A549 (cell line): Measurements from ENCODE around the gene YWHAG. TPM values are rescaled to one million over a fixed set of nuclear protein-coding genes. Genes with fewer than 3 reads are reported as not detected.

Experiments
- BHLHE40 ChIP-seq: IDR thresholded peaks from 2 replicates; pipeline ENCODE4 v1.6.1; 2012; ENCODE audit warnings: low read depth, low read length, inconsistent platforms
- CBX2 ChIP-seq: fragments of 200-600 bp; sonication (generic); IDR thresholded peaks from 2 replicates; pipeline ENCODE4 v1.6.1; 2016; ENCODE audit warnings: low read depth, mild to moderate bottlenecking, borderline replicate concordance
- EHMT2 ChIP-seq: fragments of 200-600 bp; sonication (generic); IDR thresholded peaks from 2 replicates; pipeline ENCODE4 v1.6.1; 2016; ENCODE audit warnings: antibody characterized with exemption, low read depth, mild to moderate bottlenecking, moderate library complexity
- ELK1 ChIP-seq: fragments of 150-350 bp; IDR thresholded peaks from 2 replicates; pipeline ENCODE4 v1.6.1; 2014; ENCODE audit warnings: low read depth, mild to moderate bottlenecking, low read length
- ESRRA ChIP-seq: fragments of 150-350 bp; IDR thresholded peaks from 2 replicates; pipeline ENCODE4 v1.6.1; 2014; ENCODE audit warnings: mild to moderate bottlenecking, low read length, borderline replicate concordance
- FOXS1 ChIP-seq: fragments of 250-450 bp; sonication (Bioruptor Pico); IDR thresholded peaks from 2 replicates; pipeline ENCODE4 v1.5.0; 2020; ENCODE audit warnings: mild to moderate bottlenecking, moderate library complexity
- GATA3 ChIP-seq: IDR thresholded peaks from 2 replicates; pipeline ENCODE4 v1.6.1; 2012; ENCODE audit warnings: borderline replicate concordance
- HDAC2 ChIP-seq: fragments of 200-600 bp; sonication (generic); IDR thresholded peaks from 2 replicates; pipeline ENCODE4 v1.6.1; 2016
- HES2 ChIP-seq: fragments of >200 bp; sonication (Bioruptor Twin); formaldehyde crosslinking; IDR thresholded peaks from 2 replicates; pipeline ENCODE4 v1.6.1; 2016
- HEYL ChIP-seq: fragments of 250-450 bp; sonication (Bioruptor Pico); IDR thresholded peaks from 2 replicates; pipeline ENCODE4 v1.8.0; 2021; ENCODE audit warnings: mild to moderate bottlenecking, moderate library complexity
- HOXB13 ChIP-seq: fragments of 250-450 bp; sonication (Bioruptor Pico); IDR thresholded peaks from 2 replicates; pipeline ENCODE4 v1.5.0; 2020; ENCODE audit warnings: low read depth, mild to moderate bottlenecking, moderate library complexity
- HOXB5 ChIP-seq: fragments of 250-450 bp; sonication (Bioruptor Pico); IDR thresholded peaks from 2 replicates; pipeline ENCODE4 v1.5.0; 2020; ENCODE audit warnings: mild to moderate bottlenecking, moderate library complexity
- JUN ChIP-seq, 2 experiments: fragments of >200 bp; sonication (Bioruptor Twin); formaldehyde crosslinking; IDR thresholded peaks; 2 replicates in 1 of 2; 3 replicates in 1 of 2; pipeline ENCODE4 v1.6.1; 2016 to 2017
- KDM5A ChIP-seq: fragments of 200-600 bp; sonication (generic); IDR thresholded peaks from 2 replicates; pipeline ENCODE4 v1.6.1; 2016; ENCODE audit warnings: antibody characterized with exemption, mild to moderate bottlenecking
- MAX ChIP-seq: IDR thresholded peaks from 2 replicates; pipeline ENCODE4 v1.6.1; 2012
- POLR2A ChIP-seq: IDR thresholded peaks from 2 replicates; pipeline ENCODE4 v1.6.1; 2012; ENCODE audit warnings: mild to moderate bottlenecking, low read length
- RFX5 ChIP-seq: fragments of 450-650 bp; IDR thresholded peaks from 2 replicates; pipeline ENCODE4 v1.7.1; 2014; ENCODE audit warnings: antibody characterized with exemption, mild to moderate bottlenecking, moderate library complexity
- RNF2 ChIP-seq: fragments of 200-600 bp; sonication (generic); IDR thresholded peaks from 2 replicates; pipeline ENCODE4 v1.6.1; 2016; ENCODE audit warnings: low read depth, mild to moderate bottlenecking, antibody characterized with exemption, moderate library complexity, borderline replicate concordance
- TP53 ChIP-seq: fragments of 250-450 bp; sonication (Bioruptor Pico); IDR thresholded peaks from 2 replicates; pipeline ENCODE4 v1.5.0; 2021; ENCODE audit warnings: mild to moderate bottlenecking, moderate library complexity
- ZFP36 ChIP-seq: fragments of 450-650 bp; IDR thresholded peaks from 2 replicates; pipeline ENCODE4 v1.6.1; 2014; ENCODE audit warnings: borderline replicate concordance; ENCODE audit not compliant: partially characterized antibody
- ZNF302 ChIP-seq: fragments of 250-450 bp; sonication (Bioruptor Pico); IDR thresholded peaks from 2 replicates; pipeline ENCODE4 v1.9.0; 2021; ENCODE audit warnings: inconsistent platforms, mild to moderate bottlenecking, moderate library complexity
- ZSCAN20 ChIP-seq: fragments of 250-450 bp; sonication (Bioruptor Pico); IDR thresholded peaks from 2 replicates; pipeline ENCODE4 v1.8.0; 2022; ENCODE audit warnings: mild to moderate bottlenecking, moderate library complexity
- polyA plus RNA-seq, 4 experiments: library from polyadenylated mRNA; depleted of rRNA in 3 of 4; stranded (reverse); fragments of >200 nt; fragmentation: RNase III in 1 of 4; extraction: RNeasy Plus Mini Kit Qiagen cat#74134 plus additional on column Dnase treatment in 1 of 4; gene quantifications; 2 replicates in 3 of 4; 3 replicates in 1 of 4; pipeline ENCODE4 v1.2.3, GENCODE V29; 2011 to 2017
- TF ChIP-seq, protein P1 (sequence below): IDR thresholded peaks from 2 replicates; pipeline ENCODE4 v1.6.1; 2012
- TF ChIP-seq, protein P2 (sequence below): fragments of 450-650 bp; IDR thresholded peaks from 2 replicates; pipeline ENCODE4 v1.6.1; 2014; ENCODE audit warnings: antibody characterized with exemption
- TF ChIP-seq, protein P3 (sequence below): fragments of 250-450 bp; sonication (Bioruptor Pico); IDR thresholded peaks from 2 replicates; pipeline ENCODE4 v1.5.0; 2020; ENCODE audit warnings: low read depth, mild to moderate bottlenecking, moderate library complexity
- TF ChIP-seq, protein P4 (sequence below): IDR thresholded peaks from 2 replicates; pipeline ENCODE4 v1.6.1; 2012; ENCODE audit warnings: low read depth, borderline replicate concordance

The YWHAG gene
- polyA plus RNA-seq, 2 of the 4 experiments (the other 2 are of a cell fraction) = 141 to 302 TPM

DNA sequence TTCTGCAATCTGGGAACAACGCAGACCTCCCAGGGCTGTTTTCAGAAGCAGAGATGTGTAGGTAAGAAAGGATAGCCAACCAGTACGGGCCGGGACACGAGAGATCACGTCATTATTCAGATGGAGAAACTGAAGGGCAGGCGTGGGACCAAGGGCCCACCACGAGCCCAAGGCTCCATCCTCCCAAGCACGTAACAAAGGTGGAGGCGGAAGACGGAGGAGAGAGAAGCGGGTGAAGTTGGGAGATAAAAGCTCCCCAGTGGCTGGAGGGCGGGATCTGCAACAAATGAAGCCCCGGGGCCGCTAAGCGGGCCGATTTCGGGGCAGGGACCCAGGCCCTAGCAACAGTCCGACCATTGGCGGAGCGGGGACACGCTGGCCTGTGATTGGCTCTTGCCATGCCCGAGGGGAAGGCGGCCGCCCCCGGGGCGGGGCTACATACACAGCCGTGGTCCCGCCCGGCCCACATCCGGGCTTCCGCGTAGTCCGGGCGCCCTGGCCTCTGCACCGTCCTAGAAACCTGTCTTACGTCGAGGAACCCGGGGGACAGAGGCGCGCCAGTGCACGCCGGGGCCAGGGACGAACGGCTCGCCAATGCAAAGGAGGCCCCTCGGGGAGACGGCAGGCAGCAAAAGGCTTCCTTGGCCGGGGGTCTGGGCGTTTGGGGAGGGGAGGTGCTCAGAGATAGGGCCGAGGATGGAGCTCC, 40.9 kb downstream of the YWHAG start (continued):
- TF ChIP-seq, protein P1, sequence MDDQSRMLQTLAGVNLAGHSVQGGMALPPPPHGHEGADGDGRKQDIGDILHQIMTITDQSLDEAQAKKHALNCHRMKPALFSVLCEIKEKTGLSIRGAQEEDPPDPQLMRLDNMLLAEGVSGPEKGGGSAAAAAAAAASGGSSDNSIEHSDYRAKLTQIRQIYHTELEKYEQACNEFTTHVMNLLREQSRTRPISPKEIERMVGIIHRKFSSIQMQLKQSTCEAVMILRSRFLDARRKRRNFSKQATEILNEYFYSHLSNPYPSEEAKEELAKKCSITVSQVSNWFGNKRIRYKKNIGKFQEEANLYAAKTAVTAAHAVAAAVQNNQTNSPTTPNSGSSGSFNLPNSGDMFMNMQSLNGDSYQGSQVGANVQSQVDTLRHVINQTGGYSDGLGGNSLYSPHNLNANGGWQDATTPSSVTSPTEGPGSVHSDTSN = no peak
- no peak for TF ChIP-seq EHMT2
- no peak for TF ChIP-seq GATA3
- TF ChIP-seq HOXB13 (CRISPR knock-in tag) = no peak
- TF ChIP-seq MAX = peak; percentile 47
- no peak for TF ChIP-seq RNF2
- TF ChIP-seq HEYL (CRISPR knock-in tag) = no peak
- peak; percentile 79 for TF ChIP-seq POLR2A
- TF ChIP-seq ELK1 = no peak
- TF ChIP-seq HES2 = no peak
- 0 out of 2 replicates have a peak, but pooled peaks have one; percentile 29 for TF ChIP-seq TP53
- TF ChIP-seq, protein P2, sequence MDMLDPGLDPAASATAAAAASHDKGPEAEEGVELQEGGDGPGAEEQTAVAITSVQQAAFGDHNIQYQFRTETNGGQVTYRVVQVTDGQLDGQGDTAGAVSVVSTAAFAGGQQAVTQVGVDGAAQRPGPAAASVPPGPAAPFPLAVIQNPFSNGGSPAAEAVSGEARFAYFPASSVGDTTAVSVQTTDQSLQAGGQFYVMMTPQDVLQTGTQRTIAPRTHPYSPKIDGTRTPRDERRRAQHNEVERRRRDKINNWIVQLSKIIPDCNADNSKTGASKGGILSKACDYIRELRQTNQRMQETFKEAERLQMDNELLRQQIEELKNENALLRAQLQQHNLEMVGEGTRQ = no peak
- TF ChIP-seq ZFP36 = no peak
- TF ChIP-seq ZSCAN20 = no peak
- TF ChIP-seq KDM5A = no peak
- TF ChIP-seq ZNF302 (CRISPR knock-in tag) = no peak
- TF ChIP-seq, protein P3, sequence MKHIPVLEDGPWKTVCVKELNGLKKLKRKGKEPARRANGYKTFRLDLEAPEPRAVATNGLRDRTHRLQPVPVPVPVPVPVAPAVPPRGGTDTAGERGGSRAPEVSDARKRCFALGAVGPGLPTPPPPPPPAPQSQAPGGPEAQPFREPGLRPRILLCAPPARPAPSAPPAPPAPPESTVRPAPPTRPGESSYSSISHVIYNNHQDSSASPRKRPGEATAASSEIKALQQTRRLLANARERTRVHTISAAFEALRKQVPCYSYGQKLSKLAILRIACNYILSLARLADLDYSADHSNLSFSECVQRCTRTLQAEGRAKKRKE = no peak
- TF ChIP-seq, protein P4, sequence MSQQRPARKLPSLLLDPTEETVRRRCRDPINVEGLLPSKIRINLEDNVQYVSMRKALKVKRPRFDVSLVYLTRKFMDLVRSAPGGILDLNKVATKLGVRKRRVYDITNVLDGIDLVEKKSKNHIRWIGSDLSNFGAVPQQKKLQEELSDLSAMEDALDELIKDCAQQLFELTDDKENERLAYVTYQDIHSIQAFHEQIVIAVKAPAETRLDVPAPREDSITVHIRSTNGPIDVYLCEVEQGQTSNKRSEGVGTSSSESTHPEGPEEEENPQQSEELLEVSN = peak; percentile 81
- no peak for TF ChIP-seq HDAC2
- TF ChIP-seq CBX2 = no peak
- TF ChIP-seq RFX5 = peak; percentile 99
- no peak for TF ChIP-seq HOXB5 (CRISPR knock-in tag)
- TF ChIP-seq JUN (IDR thresholded peaks at IDR 0.05) = peak; percentile 33 to 65; a peak in 4 of 5 replicates
- no peak for TF ChIP-seq FOXS1 (CRISPR knock-in tag)
- no peak for TF ChIP-seq BHLHE40
- TF ChIP-seq ESRRA = no peak
